Measurements from ENCODE around the gene BCKDK. TPM values are rescaled to one million over a fixed set of nuclear protein-coding genes. Genes with fewer than 3 reads are reported as not detected.
"Not testable (repeated sequence)": the region's sequence is repeated elsewhere in the genome, so short reads cannot be mapped to it uniquely, and the experiment has no call there.

The BCKDK gene
- total RNA-seq, 1 experiment from 2014 or later: 56.3 TPM

DNA sequence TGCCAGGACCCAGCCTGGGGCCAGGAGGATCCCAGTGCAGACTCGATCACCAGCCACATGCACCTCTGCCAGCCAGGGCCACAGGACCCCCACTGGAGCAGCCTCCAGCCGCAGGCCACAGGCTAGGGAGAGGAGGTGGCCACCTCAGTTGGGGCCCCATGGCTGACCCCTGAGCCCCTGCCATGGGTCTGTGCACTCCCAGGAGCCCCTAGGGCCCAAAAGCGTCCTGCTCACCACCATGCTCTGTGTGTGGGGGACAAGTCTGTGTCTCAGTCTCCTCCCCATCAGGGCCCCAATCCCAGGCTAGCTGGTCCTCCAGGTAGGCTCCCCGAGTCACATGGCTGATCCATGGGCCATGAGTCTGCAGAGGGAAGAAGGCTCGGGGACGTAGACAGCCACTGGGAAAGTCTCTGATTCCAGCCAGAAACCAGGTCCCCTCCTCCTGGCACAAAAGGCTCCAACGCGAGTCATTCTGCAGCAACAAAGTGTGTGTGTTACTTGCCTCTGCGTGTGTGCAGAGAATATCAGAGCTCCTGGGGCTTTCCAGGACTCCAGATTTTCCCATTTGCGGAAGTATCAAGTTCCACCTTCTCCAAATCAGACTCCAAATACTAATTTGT, 33.4 kb downstream of the BCKDK start:
- DNase-seq (ENCODE audit: low spot score): no peak

GRCh38 chr16:31142109-31143010, 34.2 kb downstream of the BCKDK start:
- DNase-seq (ENCODE audit: low spot score): peak; percentile 98

DNA sequence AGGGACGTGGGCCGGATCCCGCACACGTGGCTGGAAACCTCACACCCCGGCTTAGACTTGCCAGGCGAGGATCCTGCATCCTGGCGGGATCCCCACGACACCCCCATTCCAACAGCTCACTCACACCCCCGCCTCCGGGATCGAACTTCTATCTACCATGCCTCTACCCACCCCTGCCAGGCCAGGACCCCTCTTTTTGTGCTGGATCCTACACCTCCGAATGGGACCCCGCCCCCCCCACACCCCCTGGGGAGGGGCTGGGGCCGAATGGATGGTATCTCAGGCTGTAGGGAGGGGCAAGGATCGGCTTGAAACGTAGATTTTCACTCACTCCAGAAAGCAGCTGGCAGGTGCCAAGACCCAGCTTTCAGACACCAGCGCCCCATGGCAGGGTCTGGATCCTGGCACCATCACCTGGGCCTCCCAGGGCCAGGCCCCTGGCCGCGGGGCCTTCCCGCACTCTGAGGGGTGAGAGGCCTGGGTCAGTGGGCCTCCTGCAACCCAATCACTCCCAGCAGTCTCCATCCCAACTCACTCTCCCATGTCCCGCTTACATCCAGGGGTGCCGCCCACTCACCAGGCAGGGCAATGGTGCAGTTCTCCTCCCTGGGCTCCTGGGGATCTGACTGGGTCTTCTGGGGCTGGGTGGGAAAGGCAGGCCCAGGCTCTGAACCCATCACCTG, 35.0 kb downstream of the BCKDK start:
- no peak for DNase-seq (ENCODE audit: low spot score)

DNA sequence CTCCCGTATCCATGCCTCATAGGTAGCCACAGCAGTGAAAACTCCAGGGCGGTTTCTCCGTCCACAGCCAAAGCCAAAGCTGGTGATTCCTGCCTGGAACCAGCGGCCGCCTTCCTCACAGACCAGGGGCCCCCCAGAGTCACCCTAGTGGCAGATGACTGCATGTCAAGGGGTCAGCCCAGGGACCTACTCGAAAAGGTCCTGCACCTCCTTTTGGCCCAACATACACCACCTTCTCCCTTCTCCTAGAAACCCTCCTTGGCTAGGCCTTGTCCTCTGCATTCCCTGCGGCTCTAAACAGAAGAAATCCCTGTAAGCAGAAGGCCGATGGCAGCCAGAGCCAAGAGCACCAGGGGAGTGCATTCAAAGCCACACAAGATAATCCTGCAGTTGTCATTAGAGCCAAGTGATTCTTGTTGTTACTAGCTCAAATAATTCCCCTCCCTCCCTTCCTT, 35.5 kb downstream of the BCKDK start:
- DNase-seq (ENCODE audit: low spot score): no peak

GRCh38 chr16:31144418-31144817, 36.2 kb downstream of the BCKDK start:
- DNase-seq (ENCODE audit: low spot score): not testable (repeated sequence)

- no peak for DNase-seq (ENCODE audit: low spot score)
These were observed 37.3 kb downstream of the BCKDK start for GRCh38 chr16:31145398-31145990.

DNA sequence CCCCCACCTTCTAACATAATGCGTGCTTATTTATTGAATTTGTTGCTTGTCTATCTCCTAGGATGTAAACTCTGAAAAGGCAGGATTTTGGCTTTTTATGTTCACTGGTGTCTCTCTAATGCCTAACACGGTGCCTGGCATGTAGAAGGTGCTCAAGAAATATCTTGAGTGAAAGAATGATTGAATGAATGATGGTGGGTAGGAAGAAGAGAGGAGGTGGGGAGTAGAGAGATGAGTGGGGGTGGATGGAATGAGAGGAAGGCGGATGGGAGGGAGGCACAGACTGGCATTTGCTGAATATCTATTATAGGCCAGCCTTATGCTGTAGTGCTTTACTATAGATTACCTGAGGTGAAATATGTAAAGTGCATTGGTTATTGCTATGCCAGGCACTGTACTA, 39.4 kb downstream of the BCKDK start:
- DNase-seq (ENCODE audit: low spot score): no peak

- no peak for DNase-seq (ENCODE audit: low spot score)
These were observed 40.1 kb downstream of the BCKDK start for GRCh38 chr16:31148281-31148728.

DNA sequence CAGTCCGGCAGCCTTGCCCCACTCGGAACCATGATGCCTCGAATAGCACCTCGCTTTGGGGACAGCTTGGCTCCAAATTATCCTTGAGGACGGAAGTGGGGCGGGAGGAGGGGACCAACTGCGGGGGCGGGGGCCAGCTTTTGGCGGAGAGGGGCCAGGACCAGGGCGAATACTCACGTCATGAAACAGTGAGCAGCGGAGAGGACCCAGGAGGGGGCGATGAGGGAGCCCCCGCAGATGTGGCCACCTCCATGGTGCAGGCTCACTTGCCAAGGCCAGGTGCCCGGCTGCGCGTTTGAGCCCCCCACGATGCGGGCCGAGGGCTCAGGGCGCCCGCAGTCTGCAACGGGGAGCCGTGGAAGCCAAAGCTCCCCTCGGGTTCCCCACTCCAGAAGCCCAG, 40.7 kb downstream of the BCKDK start:
- no peak for DNase-seq (ENCODE audit: low spot score)

- DNase-seq (ENCODE audit: low spot score): no peak
These were observed 41.1 kb downstream of the BCKDK start for GRCh38 chr16:31149332-31149731.

DNA sequence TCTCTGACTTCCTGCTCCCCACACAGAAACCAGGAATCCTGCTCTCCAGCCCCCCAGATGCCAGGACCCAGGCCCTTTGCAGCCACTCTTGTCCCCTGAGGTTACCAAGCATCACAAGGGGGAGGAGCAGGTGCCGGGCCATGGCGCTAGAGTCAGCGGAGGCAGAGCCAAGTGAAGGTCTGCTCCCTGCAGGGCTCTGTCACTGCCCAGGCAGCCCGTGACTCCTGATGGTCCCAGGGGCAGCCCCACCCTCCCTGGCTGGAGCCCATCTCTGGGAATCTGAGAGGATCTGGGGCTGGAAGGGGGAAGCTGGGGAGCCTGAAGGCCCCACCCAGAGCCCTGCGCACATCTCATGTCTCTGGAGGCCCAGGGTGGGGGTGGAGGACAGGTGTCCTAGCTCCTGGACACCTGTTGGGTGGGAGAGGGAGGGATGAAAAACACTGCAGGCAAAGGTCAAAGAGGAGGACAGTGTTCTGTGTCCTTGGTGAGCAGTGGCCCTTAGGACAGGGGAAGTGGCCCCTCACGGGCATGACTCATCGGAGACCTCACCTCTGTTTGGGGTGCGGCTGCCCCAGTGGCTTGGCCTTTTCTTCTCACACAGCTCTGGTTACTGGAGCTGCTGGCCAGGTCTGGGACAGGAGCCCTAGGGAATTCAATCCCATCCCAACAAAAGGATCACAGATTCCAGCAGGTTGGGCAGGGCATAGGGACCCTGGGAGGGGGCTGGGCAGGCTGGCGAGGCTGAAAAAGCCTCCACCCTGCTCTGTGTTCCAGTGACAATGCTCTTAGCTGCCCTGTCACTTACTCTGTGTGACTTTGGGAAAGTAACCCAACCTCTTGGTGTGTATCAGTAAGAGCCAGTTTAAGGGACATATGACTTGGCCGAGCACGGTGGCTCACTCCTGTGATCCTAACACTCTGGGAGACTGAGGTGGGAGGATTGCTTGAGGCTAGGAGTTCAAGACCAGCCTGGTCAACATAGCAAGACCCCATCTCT, 42.0 kb downstream of the BCKDK start, which contains the start of gene PRSS36:
Gene PRSS36 (minus strand): TSS at position 173 of the 997 bp plus-strand sequence. CDS start 31 bp downstream, at position 142.
- no peak for DNase-seq (ENCODE audit: low spot score)

- not testable (repeated sequence) for DNase-seq (ENCODE audit: low spot score)
These were observed 42.8 kb downstream of the BCKDK start for GRCh38 chr16:31150976-31151375.

DNA sequence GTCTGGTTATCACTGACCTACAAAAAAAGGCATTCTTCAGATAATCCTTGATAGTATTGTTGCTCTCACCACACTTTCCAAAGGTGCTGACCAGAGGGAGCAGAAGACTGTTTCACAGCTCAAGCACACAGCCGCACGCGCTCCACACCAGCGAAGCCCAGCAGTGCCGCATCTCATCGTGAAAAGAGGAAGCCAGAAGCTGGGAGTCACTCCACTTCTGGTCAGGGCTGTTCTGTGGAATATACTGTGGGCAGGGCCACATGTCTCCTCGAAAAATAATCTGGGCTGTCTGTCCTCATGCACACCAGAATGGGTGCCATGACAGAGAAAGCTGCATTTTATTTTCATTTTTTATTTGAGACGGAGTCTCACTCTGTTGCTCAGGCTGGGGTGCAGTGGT, 49.0 kb downstream of the BCKDK start:
- DNase-seq (ENCODE audit: low spot score): no peak

Other genes with a start within 250 kb of the BCKDK start
- 28.3 and 34.3 TPM in 2 replicates for gene BCL7C, start 214.3 kb upstream of the BCKDK start, total RNA-seq (2014; rRNA removed; shearing (Covaris generic))
- not detected in 2 replicates for gene CTF1, start 211.8 kb upstream of the BCKDK start, total RNA-seq (2014; rRNA removed; shearing (Covaris generic))
- gene FBXL19, start 184.8 kb upstream of the BCKDK start, total RNA-seq (2014; rRNA removed; shearing (Covaris generic)): 42.6 and 43.3 TPM in 2 replicates
- gene ORAI3, start 159.3 kb upstream of the BCKDK start, total RNA-seq (2014; rRNA removed; shearing (Covaris generic)): 16.9 and 22.9 TPM in 2 replicates
- 7.7 and 9.8 TPM in 2 replicates for gene SETD1A, start 150.6 kb upstream of the BCKDK start, total RNA-seq (2014; rRNA removed; shearing (Covaris generic))
- 24.7 and 28.9 TPM in 2 replicates for gene HSD3B7, start 123.2 kb upstream of the BCKDK start, total RNA-seq (2014; rRNA removed; shearing (Covaris generic))
- not detected in 2 replicates for gene STX1B, start 97.7 kb upstream of the BCKDK start, total RNA-seq (2014; rRNA removed; shearing (Covaris generic))
- 17.1 and 17.9 TPM in 2 replicates for gene STX4, start 74.8 kb upstream of the BCKDK start, total RNA-seq (2014; rRNA removed; shearing (Covaris generic))
- 21.6 and 29.8 TPM in 2 replicates for gene ZNF668, start 34.1 kb upstream of the BCKDK start, total RNA-seq (2014; rRNA removed; shearing (Covaris generic))
- 18.4 and 22.0 TPM in 2 replicates for gene ZNF646, start 34.0 kb upstream of the BCKDK start, total RNA-seq (2014; rRNA removed; shearing (Covaris generic))
- gene PRSS53, start 19.4 kb upstream of the BCKDK start, total RNA-seq (2014; rRNA removed; shearing (Covaris generic)): 1.3 and 3.7 TPM in 2 replicates
- 72.3 and 74.4 TPM in 2 replicates for gene VKORC1, start 13.6 kb upstream of the BCKDK start, total RNA-seq (2014; rRNA removed; shearing (Covaris generic))
- gene KAT8, start 9.3 kb downstream of the BCKDK start, total RNA-seq (2014; rRNA removed; shearing (Covaris generic)): 50.1 and 55.7 TPM in 2 replicates
- 116 and 128 TPM in 2 replicates for gene PRSS8, start 27.3 kb downstream of the BCKDK start, total RNA-seq (2014; rRNA removed; shearing (Covaris generic))
- gene PRSS36, start 41.7 kb downstream of the BCKDK start, total RNA-seq (2014; rRNA removed; shearing (Covaris generic)): 2.3 and 4.1 TPM in 2 replicates
- gene FUS, start 71.8 kb downstream of the BCKDK start, total RNA-seq (2014; rRNA removed; shearing (Covaris generic)): 34.0 and 36.5 TPM in 2 replicates
- gene PYCARD, start 94.4 kb downstream of the BCKDK start, total RNA-seq (2014; rRNA removed; shearing (Covaris generic)): 118 and 130 TPM in 2 replicates
- gene TRIM72, start 105.7 kb downstream of the BCKDK start, total RNA-seq (2014; rRNA removed; shearing (Covaris generic)): 0.23 and 0.84 TPM in 2 replicates
- gene PYDC1, start 108.7 kb downstream of the BCKDK start, total RNA-seq (2014; rRNA removed; shearing (Covaris generic)): not detected in 2 replicates
- gene ITGAM, start 151.6 kb downstream of the BCKDK start, total RNA-seq (2014; rRNA removed; shearing (Covaris generic)): 4.3 and 5.1 TPM in 2 replicates
- gene ITGAX, start 246.8 kb downstream of the BCKDK start, total RNA-seq (2014; rRNA removed; shearing (Covaris generic)): 0.15 and 0.26 TPM in 2 replicates

Measured in HT-29 (cell line).